ENCODE data around the gene LMF1.

GRCh38 chr16:842061-842476 lies 128.7 kb downstream of the LMF1 start:
- TF ChIP-seq CTCF (IDR thresholded peaks at IDR 0.05 in 4 of 5, conservative IDR thresholded peaks at IDR 0.05 in 1 of 5), result no peak
- no peak for TF ChIP-seq POLR2A (IDR thresholded peaks at IDR 0.05)
